PC-9 (cell line): ENCODE data around the gene PRRC2B.

Source experiments
- EZH2 ChIP-seq: fragments of 200-600 bp; sonication (generic); IDR thresholded peaks from 2 replicates; pipeline ENCODE4 v1.8.0; 2017; ENCODE audit warnings: antibody characterized with exemption, low read depth
- TF ChIP-seq, protein P1 (sequence below): fragments of 200-600 bp; sonication (generic); conservative IDR thresholded peaks from 2 replicates; pipeline ENCODE4 v1.6.1; 2017; ENCODE audit warnings: mixed run types, antibody characterized with exemption, mild to moderate bottlenecking, moderate library complexity

DNA sequence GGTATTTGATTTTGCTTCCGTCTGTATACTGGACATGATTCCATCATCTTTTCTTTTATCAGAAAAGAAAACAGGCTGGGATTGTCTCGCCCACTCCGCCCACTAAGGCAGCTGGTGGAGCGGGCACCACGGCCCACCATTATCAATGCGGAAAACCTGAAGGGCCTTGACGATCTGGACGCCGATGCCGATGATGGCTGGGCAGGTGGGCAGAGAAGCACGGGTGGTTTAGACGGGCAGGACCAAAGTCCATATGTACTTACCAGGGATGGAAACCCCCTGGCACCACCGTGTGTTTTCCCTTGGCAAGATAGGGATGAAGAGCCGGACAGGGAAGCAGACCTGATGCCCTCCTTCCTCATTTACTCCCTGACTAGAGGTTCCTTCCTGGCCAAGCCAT, 53.7 kb downstream of the PRRC2B start:
- TF ChIP-seq, protein P1, sequence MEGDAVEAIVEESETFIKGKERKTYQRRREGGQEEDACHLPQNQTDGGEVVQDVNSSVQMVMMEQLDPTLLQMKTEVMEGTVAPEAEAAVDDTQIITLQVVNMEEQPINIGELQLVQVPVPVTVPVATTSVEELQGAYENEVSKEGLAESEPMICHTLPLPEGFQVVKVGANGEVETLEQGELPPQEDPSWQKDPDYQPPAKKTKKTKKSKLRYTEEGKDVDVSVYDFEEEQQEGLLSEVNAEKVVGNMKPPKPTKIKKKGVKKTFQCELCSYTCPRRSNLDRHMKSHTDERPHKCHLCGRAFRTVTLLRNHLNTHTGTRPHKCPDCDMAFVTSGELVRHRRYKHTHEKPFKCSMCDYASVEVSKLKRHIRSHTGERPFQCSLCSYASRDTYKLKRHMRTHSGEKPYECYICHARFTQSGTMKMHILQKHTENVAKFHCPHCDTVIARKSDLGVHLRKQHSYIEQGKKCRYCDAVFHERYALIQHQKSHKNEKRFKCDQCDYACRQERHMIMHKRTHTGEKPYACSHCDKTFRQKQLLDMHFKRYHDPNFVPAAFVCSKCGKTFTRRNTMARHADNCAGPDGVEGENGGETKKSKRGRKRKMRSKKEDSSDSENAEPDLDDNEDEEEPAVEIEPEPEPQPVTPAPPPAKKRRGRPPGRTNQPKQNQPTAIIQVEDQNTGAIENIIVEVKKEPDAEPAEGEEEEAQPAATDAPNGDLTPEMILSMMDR, result no peak
- no peak for TF ChIP-seq EZH2
